ENCODE data around the gene HOXA13. TPM values are rescaled to one million over a fixed set of nuclear protein-coding genes. Genes with fewer than 3 reads are reported as not detected.

The HOXA13 gene
- polyA plus RNA-seq, 1 donor (not counting 4 experiments of a cell fraction or from before 2014, with no cell fraction given) = not detected

- Histone ChIP-seq H3K4me3 (ENCODE audit: control insufficient read depth in 2 of 3, extremely low read depth in 1 of 3, insufficient read depth in 2 of 3, low read depth in 1 of 3, low read length in 3 of 3) (no peak overlapping the region), H3K36me3 (ENCODE audit: control insufficient read depth in 2 of 2, extremely low read depth in 1 of 2, insufficient read depth in 2 of 2, low read length in 2 of 2) (no peaks in the 10 kb centered on the region), H3K4me2 (ENCODE audit: control insufficient read depth, extremely low read depth, insufficient read depth, low read depth, low read length) (no peak overlapping the region), H3K4me1 (ENCODE audit: control insufficient read depth, extremely low read depth, insufficient read depth, low read length) (no peaks in the 10 kb centered on the region), H3K79me2 (ENCODE audit: control insufficient read depth, insufficient read depth, low read length) (no peaks in the 10 kb centered on the region), H3K9ac (ENCODE audit: control insufficient read depth, extremely low read depth, insufficient read depth, low read length) (no peak overlapping the region), H4K20me1 (ENCODE audit: control insufficient read depth, extremely low read depth, insufficient read depth, low read length) (no peaks in the 10 kb centered on the region), H3K9me1 (ENCODE audit: control insufficient read depth, extremely low read depth, insufficient read depth, low read length) (no peaks in the 10 kb centered on the region), H2AFZ (ENCODE audit: control insufficient read depth, low read length) (no peak overlapping the region), H3K9me3 (ENCODE audit: control insufficient read depth, low read depth, low read length) (no peaks in the 10 kb centered on the region), H3K27me3 (ENCODE audit: control insufficient read depth, extremely low read depth, insufficient read depth, low read length) (peaks cover 83% of the 10 kb centered on the region), H3K27ac (ENCODE audit: control insufficient read depth, insufficient read depth, low read length) (no peak overlapping the region)
- DNase-seq (ENCODE audit: low read depth, low spot score) = no peak
- no peak for TF ChIP-seq EZH2 (IDR thresholded peaks at IDR 0.05; ENCODE audit: low read length)
- TF ChIP-seq CTCF (optimal IDR thresholded peaks at IDR 0.05 in 1 of 3, IDR thresholded peaks at IDR 0.05 in 1 of 3, conservative IDR thresholded peaks at IDR 0.05 in 1 of 3; ENCODE audit: extremely low read depth in 1 of 3, insufficient read depth in 2 of 3, low read length in 3 of 3) = no peak
- dilution Hi-C loops (cut with MboI; ENCODE audit: extremely low pct_ligation_motif_present, low sequenced_read_pairs) = loop anchor here (25.0 kb wide), 1 partner anchor 366 kb away; no protein-coding TSS in a partner anchor
- FAIRE-seq = no peak
These were observed 21.4 kb upstream of the HOXA13 start for GRCh38 chr7:27221201-27221797.

GRCh38 chr7:27220440-27220955 is 20.6 kb upstream of the HOXA13 start:
- Histone ChIP-seq H3K9ac (ENCODE audit: control insufficient read depth, extremely low read depth, insufficient read depth, low read length) (no peak overlapping the region), H3K9me1 (ENCODE audit: control insufficient read depth, extremely low read depth, insufficient read depth, low read length) (no peaks in the 10 kb centered on the region), H3K27ac (ENCODE audit: control insufficient read depth, insufficient read depth, low read length) (no peak overlapping the region), H2AFZ (ENCODE audit: control insufficient read depth, low read length) (no peak overlapping the region), H3K79me2 (ENCODE audit: control insufficient read depth, insufficient read depth, low read length) (no peaks in the 10 kb centered on the region), H3K27me3 (ENCODE audit: control insufficient read depth, extremely low read depth, insufficient read depth, low read length) (peaks cover 78% of the 10 kb centered on the region), H3K4me1 (ENCODE audit: control insufficient read depth, extremely low read depth, insufficient read depth, low read length) (no peaks in the 10 kb centered on the region), H3K36me3 (ENCODE audit: control insufficient read depth in 2 of 2, extremely low read depth in 1 of 2, insufficient read depth in 2 of 2, low read length in 2 of 2) (no peaks in the 10 kb centered on the region), H3K4me3 (ENCODE audit: control insufficient read depth in 2 of 3, extremely low read depth in 1 of 3, insufficient read depth in 2 of 3, low read depth in 1 of 3, low read length in 3 of 3) (no peak overlapping the region), H4K20me1 (ENCODE audit: control insufficient read depth, extremely low read depth, insufficient read depth, low read length) (no peaks in the 10 kb centered on the region), H3K4me2 (ENCODE audit: control insufficient read depth, extremely low read depth, insufficient read depth, low read depth, low read length) (no peak overlapping the region), H3K9me3 (ENCODE audit: control insufficient read depth, low read depth, low read length) (no peaks in the 10 kb centered on the region)
- dilution Hi-C loops (cut with MboI; ENCODE audit: extremely low pct_ligation_motif_present, low sequenced_read_pairs) = loop anchor here (25.0 kb wide), 1 partner anchor 367 kb away; no protein-coding TSS in a partner anchor
- peak; percentile 6 for TF ChIP-seq EZH2 (IDR thresholded peaks at IDR 0.05; ENCODE audit: low read length)
- no peak for TF ChIP-seq CTCF (optimal IDR thresholded peaks at IDR 0.05 in 1 of 3, IDR thresholded peaks at IDR 0.05 in 1 of 3, conservative IDR thresholded peaks at IDR 0.05 in 1 of 3; ENCODE audit: extremely low read depth in 1 of 3, insufficient read depth in 2 of 3, low read length in 3 of 3)
- FAIRE-seq (no peak), DNase-seq (ENCODE audit: low read depth, low spot score) (no peak)

All from keratinocyte (primary cell).